ENCODE data around the gene KLHL6.
A peak's percentile ranks its signal among the peaks of the same experiment; 100 is the strongest.
"Not testable (repeated sequence)": the region's sequence is repeated elsewhere in the genome, so short reads cannot be mapped to it uniquely, and the experiment has no call there.

KLHL6 gene

GRCh38 chr3:183472155-183472554 lies 83.4 kb downstream of the KLHL6 start:
- in situ Hi-C loops (cut with MboI; ENCODE audit: low pct_unique_long_range_greater_than_20kb, low sequenced_read_pairs): loop anchor here (25.0 kb wide), 1 partner anchor 290 kb away; no protein-coding TSS in a partner anchor
- DNase-seq: no peak

GRCh38 chr3:183468424-183468823 lies 87.1 kb downstream of the KLHL6 start:
- in situ Hi-C loops (cut with MboI; ENCODE audit: low pct_unique_long_range_greater_than_20kb, low sequenced_read_pairs): loop anchor here (25.0 kb wide), 1 partner anchor 294 kb away; no protein-coding TSS in a partner anchor

GRCh38 chr3:183466575-183466974 lies 88.9 kb downstream of the KLHL6 start:
- DNase-seq: no peak
- in situ Hi-C loops (cut with MboI; ENCODE audit: low pct_unique_long_range_greater_than_20kb, low sequenced_read_pairs): loop anchor here (25.0 kb wide), 1 partner anchor 296 kb away; no protein-coding TSS in a partner anchor

More at GRCh38 chr3:183468424-183468823, 87.1 kb downstream of the KLHL6 start:
- DNase-seq: no peak

GRCh38 chr3:183465710-183466109 lies 89.8 kb downstream of the KLHL6 start:
- not testable (repeated sequence) for DNase-seq
- in situ Hi-C loops (cut with MboI; ENCODE audit: low pct_unique_long_range_greater_than_20kb, low sequenced_read_pairs): loop anchor here (25.0 kb wide), 1 partner anchor 297 kb away; no protein-coding TSS in a partner anchor

GRCh38 chr3:183464480-183464879 lies 91.0 kb downstream of the KLHL6 start:
- in situ Hi-C loops (cut with MboI; ENCODE audit: low pct_unique_long_range_greater_than_20kb, low sequenced_read_pairs): loop anchor here (25.0 kb wide), 1 partner anchor 298 kb away; no protein-coding TSS in a partner anchor

GRCh38 chr3:183460081-183461055 lies 95.1 kb downstream of the KLHL6 start:
- in situ Hi-C loops (cut with MboI; ENCODE audit: low pct_unique_long_range_greater_than_20kb, low sequenced_read_pairs): loop anchor here (25.0 kb wide), 1 partner anchor 302 kb away; no protein-coding TSS in a partner anchor
- DNase-seq: no peak

More at GRCh38 chr3:183464480-183464879, 91.0 kb downstream of the KLHL6 start:
- no peak for DNase-seq

GRCh38 chr3:183455089-183455488 lies 100.4 kb downstream of the KLHL6 start:
- DNase-seq: no peak
- in situ Hi-C loops (cut with MboI; ENCODE audit: low pct_unique_long_range_greater_than_20kb, low sequenced_read_pairs): loop anchor here (25.0 kb wide), 1 partner anchor 307 kb away; no protein-coding TSS in a partner anchor

GRCh38 chr3:183454064-183454463 lies 101.4 kb downstream of the KLHL6 start:
- in situ Hi-C loops (cut with MboI; ENCODE audit: low pct_unique_long_range_greater_than_20kb, low sequenced_read_pairs): loop anchor here (25.0 kb wide), 1 partner anchor 308 kb away; no protein-coding TSS in a partner anchor
- no peak for DNase-seq

GRCh38 chr3:183449791-183450190 lies 105.7 kb downstream of the KLHL6 start:
- DNase-seq: no peak
- in situ Hi-C loops (cut with MboI; ENCODE audit: low pct_unique_long_range_greater_than_20kb, low sequenced_read_pairs): loop anchor here (25.0 kb wide), 1 partner anchor 313 kb away; no protein-coding TSS in a partner anchor

GRCh38 chr3:183449391-183449790 lies 106.1 kb downstream of the KLHL6 start:
- in situ Hi-C loops (cut with MboI; ENCODE audit: low pct_unique_long_range_greater_than_20kb, low sequenced_read_pairs): no loop called here
- peak; percentile 41 for DNase-seq

GRCh38 chr3:183448369-183449128 lies 107.0 kb downstream of the KLHL6 start:
- no peak for DNase-seq
- in situ Hi-C loops (cut with MboI; ENCODE audit: low pct_unique_long_range_greater_than_20kb, low sequenced_read_pairs): no loop called here

- in situ Hi-C loops (cut with MboI; ENCODE audit: low pct_unique_long_range_greater_than_20kb, low sequenced_read_pairs): no loop called here
These were observed 108.1 kb downstream of the KLHL6 start for GRCh38 chr3:183447206-183448001.

GRCh38 chr3:183446838-183447205 lies 108.7 kb downstream of the KLHL6 start:
- no peak for DNase-seq
- in situ Hi-C loops (cut with MboI; ENCODE audit: low pct_unique_long_range_greater_than_20kb, low sequenced_read_pairs): no loop called here

More at GRCh38 chr3:183447206-183448001, 108.1 kb downstream of the KLHL6 start:
- DNase-seq: peak; percentile 92

- in situ Hi-C loops (cut with MboI; ENCODE audit: low pct_unique_long_range_greater_than_20kb, low sequenced_read_pairs): no loop called here
- DNase-seq: no peak
These were observed 110.8 kb downstream of the KLHL6 start for GRCh38 chr3:183444748-183445147.

GRCh38 chr3:183443395-183444385 lies 111.8 kb downstream of the KLHL6 start:
- in situ Hi-C loops (cut with MboI; ENCODE audit: low pct_unique_long_range_greater_than_20kb, low sequenced_read_pairs): no loop called here
- DNase-seq: no peak

- in situ Hi-C loops (cut with MboI; ENCODE audit: low pct_unique_long_range_greater_than_20kb, low sequenced_read_pairs): no loop called here
- no peak for DNase-seq
These were observed 112.5 kb downstream of the KLHL6 start for GRCh38 chr3:183442994-183443393.

GRCh38 chr3:183440521-183440920 lies 115.0 kb downstream of the KLHL6 start:
- in situ Hi-C loops (cut with MboI; ENCODE audit: low pct_unique_long_range_greater_than_20kb, low sequenced_read_pairs): not testable (repeated sequence)
- peak; percentile 55 for DNase-seq

Data from KBM-7 (cell line).